Pancreas (tissue), 10 donors: Measurements from ENCODE around the gene ZBTB49. TPM values are rescaled to one million over a fixed set of nuclear protein-coding genes. Genes with fewer than 3 reads are reported as not detected.

Experiments used
- ATAC-seq, 4 donors: fragments of 200-7000 bp; cut with Tn5 transposase; one replicate each; pipeline versions ENCODE4 v1.8.0 to v1.9.1; 2020; ENCODE audit warnings: mild to moderate bottlenecking in 4 of 4, moderate library complexity in 4 of 4
- DNase-seq, 6 donors: peaks; one replicate each; pipeline ENCODE4 v3.0.0-alpha.2; 2020
- FAIRE-seq: peaks from 2 replicates; lab custom pipeline; 2012; peaks lifted over from hg19 to GRCh38; lab: Jason Lieb, UNC
- H3K27ac ChIP-seq, 4 donors: fragments of 200-600 bp; sonication (generic); 1 replicate in 3 of 4; 2 replicates in 1 of 4; pipeline versions ENCODE4 v1.5.0 to v1.8.0; 2020
- H3K27me3 ChIP-seq, 4 donors: fragments of 200-600 bp; one replicate each; pipeline ENCODE4 v1.8.0; 2021
- H3K36me3 ChIP-seq, 3 donors: fragments of 200-600 bp; sonication (generic) in 1 of 3; one replicate each; pipeline versions ENCODE4 v1.5.0 to v1.8.0; 2020 to 2021
- H3K4me1 ChIP-seq, 3 donors: fragments of 200-600 bp; one replicate each; pipeline ENCODE4 v1.8.0; 2021
- H3K4me3 ChIP-seq, 4 donors: fragments of 200-600 bp; sonication (generic) in 2 of 4; one replicate each; pipeline versions ENCODE4 v1.5.0 to v1.8.0; 2020 to 2021
- H3K9me3 ChIP-seq, 4 donors: fragments of 200-600 bp; one replicate each; pipeline ENCODE4 v1.8.0; 2021
- CTCF ChIP-seq, 4 donors: fragments of 200-600 bp; sonication (generic) in 3 of 4; IDR thresholded peaks; one replicate each; pipeline versions ENCODE4 v1.5.0 to v1.8.0; 2021; ENCODE audit warnings: antibody characterized with exemption in 4 of 4
- WGBS, 2 donors: extraction: QIAGEN DNeasy Blood & Tissue Kit; methylation state at CpG; one replicate each; pipeline ENCODE4 v1.1.7; 2013; 5-methylcytosine and 5-hydroxymethylcytosine counted together
- intact Hi-C, 3 donors: fragments of 100-400 bp; cut with DNase I; formaldehyde crosslinking; loops; one replicate each; pipeline versions ENCODE4 v1.11.1 to v1.14.2; 2022
- polyA plus RNA-seq, 2 donors: library from polyadenylated mRNA; stranded (reverse); fragments of 200-250 nt; gene quantifications; one replicate each; pipeline ENCODE4 v1.2.3, GENCODE V29; 2013
- total RNA-seq, 6 donors: library from RNA; stranded (reverse); fragmentation: NEBNext Ultra II Directional in 4 of 6; extraction: Animal tissue kit (Norgen Biotek cat#: 25700) in 4 of 6; gene quantifications; one replicate each; pipeline versions ENCODE4 v1.2.1 to v1.2.4, GENCODE V29; 2021 to 2023
- donor health status: healthy with polysubstance abuse.
- donor health status: DM: no; HTN: no; CAD: no; lungs with moderate emphysema.
- donor health status: DM: no; HTN: no; CAD: no.
- donor health status: control.
- donor health status: control.
- donor health status: Bipolar disorder and iron deficiency.
- donor health status: DM: yes; HTN: yes; CAD: no.
- donor health status: DM: no; HTN: no; CAD: no.
- donor health status: DM: no; HTN: no; CAD: no.
- donor health status: DM: yes; HTN: yes; CAD: no.

The ZBTB49 gene
- total and polyA plus RNA-seq, 8 donors, result 1.5 to 3.9 (median 3.4) TPM

- FAIRE-seq (no peak), DNase-seq (no peak), ATAC-seq (no peak)
- peaks cover 0 to 23% (median 14%) of the 10 kb centered on the region in 3 donors for H3K36me3 ChIP-seq
- no peaks in the 10 kb centered on the region for H3K27me3 ChIP-seq
- TF ChIP-seq CTCF (IDR thresholded peaks at IDR 0.05), result no peak
- no peak overlapping the region for H3K4me3 ChIP-seq
- no peak overlapping the region for H3K27ac ChIP-seq
- no peaks in the 10 kb centered on the region for H3K9me3 ChIP-seq
- H3K4me1 ChIP-seq, result no peaks in the 10 kb centered on the region
- intact Hi-C loops, result no loop called here
- 91 to 93% methylated on average over 14 of the region's 14 CpGs for WGBS, 2 donors
Measured at GRCh38 chr4:4274226-4274625, 15.8 kb upstream of the ZBTB49 start.

GRCh38 chr4:4277531-4277930 is 12.5 kb upstream of the ZBTB49 start:
- Histone ChIP-seq H3K9me3 (no peaks in the 10 kb centered on the region), H3K27me3 (no peaks in the 10 kb centered on the region), H3K36me3 (peaks cover 0 to 48% (median 17%) of the 10 kb centered on the region in 3 donors), H3K4me3 (no peak overlapping the region), H3K27ac (no peak overlapping the region), H3K4me1 (no peaks in the 10 kb centered on the region)
- DNase-seq, result no peak
- intact Hi-C loops, result no loop called here
- no peak for TF ChIP-seq CTCF (IDR thresholded peaks at IDR 0.05)
- no peak for FAIRE-seq
- 66 to 70% methylated on average over 6 of the region's 6 CpGs for WGBS, 2 donors
- no peak for ATAC-seq

GRCh38 chr4:4281787-4282186 is 8.3 kb upstream of the ZBTB49 start:
- H3K4me3 ChIP-seq, result no peak overlapping the region
- peaks cover 0 to 49% (median 4%) of the 10 kb centered on the region in 3 donors for H3K36me3 ChIP-seq
- H3K27me3 ChIP-seq, result no peaks in the 10 kb centered on the region
- ATAC-seq (no peak), DNase-seq (no peak), FAIRE-seq (no peak)
- intact Hi-C loops, result no loop called here
- H3K27ac ChIP-seq, result no peak overlapping the region
- H3K9me3 ChIP-seq, result no peaks in the 10 kb centered on the region
- no peak for TF ChIP-seq CTCF (IDR thresholded peaks at IDR 0.05)
- H3K4me1 ChIP-seq, result no peaks in the 10 kb centered on the region
- WGBS, 2 donors, result 78 to 85% methylated on average over 6 of the region's 6 CpGs

GRCh38 chr4:4284827-4285618 is 5.0 kb upstream of the ZBTB49 start:
- H3K4me3 ChIP-seq, result no peak overlapping the region
- peaks cover 0 to 35% (median 4%) of the 10 kb centered on the region in 3 donors for H3K36me3 ChIP-seq
- peaks cover 4 to 9% (median 7%) of the 10 kb centered on the region in 3 donors for H3K4me1 ChIP-seq
- TF ChIP-seq CTCF (IDR thresholded peaks at IDR 0.05), result no peak
- intact Hi-C loops, result no loop called here
- H3K27me3 ChIP-seq, result no peaks in the 10 kb centered on the region
- no peak overlapping the region for H3K27ac ChIP-seq
- WGBS, 2 donors, result 73 to 75% methylated on average over 11 of the region's 11 CpGs
- no peak for ATAC-seq
- FAIRE-seq, result no peak
- no peaks in the 10 kb centered on the region for H3K9me3 ChIP-seq
- no peak for DNase-seq

GRCh38 chr4:4288098-4288497 is 2.0 kb upstream of the ZBTB49 start:
- no peak for FAIRE-seq
- no peak for ATAC-seq
- no peak for TF ChIP-seq CTCF (IDR thresholded peaks at IDR 0.05)
- Histone ChIP-seq H3K9me3 (no peaks in the 10 kb centered on the region), H3K36me3 (peaks cover 0 to 10% (median 0%) of the 10 kb centered on the region in 3 donors), H3K27me3 (no peaks in the 10 kb centered on the region), H3K27ac (no peak overlapping the region), H3K4me3 (no peak overlapping the region), H3K4me1 (peaks cover 9 to 15% (median 12%) of the 10 kb centered on the region in 3 donors)
- DNase-seq, result no peak
- intact Hi-C loops, result no loop called here
